Measurements from ENCODE around the gene FHIT.

DNA sequence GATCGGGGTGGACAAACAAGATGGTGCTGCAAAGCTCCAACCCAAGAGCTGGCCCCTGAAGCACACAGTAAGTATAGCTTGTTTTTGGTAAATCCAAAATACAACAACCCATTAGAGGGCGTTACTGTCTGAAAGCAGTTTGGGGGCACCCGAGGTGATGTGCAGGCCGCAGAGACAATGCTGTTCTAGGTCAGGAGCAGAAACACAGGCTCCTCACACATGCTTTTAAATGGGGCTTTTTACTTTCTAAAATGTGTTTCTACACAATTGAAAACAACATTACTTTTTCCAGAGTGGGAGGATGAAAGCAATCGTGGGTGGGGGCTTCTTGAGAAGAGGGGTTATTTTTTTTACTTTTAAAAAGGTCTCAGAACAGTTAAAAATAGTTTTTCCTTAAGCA lies 1172.2 kb downstream of the FHIT start:
- TF ChIP-seq, protein P1, sequence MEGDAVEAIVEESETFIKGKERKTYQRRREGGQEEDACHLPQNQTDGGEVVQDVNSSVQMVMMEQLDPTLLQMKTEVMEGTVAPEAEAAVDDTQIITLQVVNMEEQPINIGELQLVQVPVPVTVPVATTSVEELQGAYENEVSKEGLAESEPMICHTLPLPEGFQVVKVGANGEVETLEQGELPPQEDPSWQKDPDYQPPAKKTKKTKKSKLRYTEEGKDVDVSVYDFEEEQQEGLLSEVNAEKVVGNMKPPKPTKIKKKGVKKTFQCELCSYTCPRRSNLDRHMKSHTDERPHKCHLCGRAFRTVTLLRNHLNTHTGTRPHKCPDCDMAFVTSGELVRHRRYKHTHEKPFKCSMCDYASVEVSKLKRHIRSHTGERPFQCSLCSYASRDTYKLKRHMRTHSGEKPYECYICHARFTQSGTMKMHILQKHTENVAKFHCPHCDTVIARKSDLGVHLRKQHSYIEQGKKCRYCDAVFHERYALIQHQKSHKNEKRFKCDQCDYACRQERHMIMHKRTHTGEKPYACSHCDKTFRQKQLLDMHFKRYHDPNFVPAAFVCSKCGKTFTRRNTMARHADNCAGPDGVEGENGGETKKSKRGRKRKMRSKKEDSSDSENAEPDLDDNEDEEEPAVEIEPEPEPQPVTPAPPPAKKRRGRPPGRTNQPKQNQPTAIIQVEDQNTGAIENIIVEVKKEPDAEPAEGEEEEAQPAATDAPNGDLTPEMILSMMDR (conservative IDR thresholded peaks at IDR 0.05; ENCODE audit: low read depth, low read length): no peak
- no peak for TF ChIP-seq EZH2 (IDR thresholded peaks at IDR 0.05; ENCODE audit: low read length, unreplicated experiment)

Measured in PC-3 (cell line).